ENCODE data around the gene NAGA.
"Not testable (repeated sequence)": the region's sequence is repeated elsewhere in the genome, so short reads cannot be mapped to it uniquely, and the experiment has no call there.

NAGA gene

DNA sequence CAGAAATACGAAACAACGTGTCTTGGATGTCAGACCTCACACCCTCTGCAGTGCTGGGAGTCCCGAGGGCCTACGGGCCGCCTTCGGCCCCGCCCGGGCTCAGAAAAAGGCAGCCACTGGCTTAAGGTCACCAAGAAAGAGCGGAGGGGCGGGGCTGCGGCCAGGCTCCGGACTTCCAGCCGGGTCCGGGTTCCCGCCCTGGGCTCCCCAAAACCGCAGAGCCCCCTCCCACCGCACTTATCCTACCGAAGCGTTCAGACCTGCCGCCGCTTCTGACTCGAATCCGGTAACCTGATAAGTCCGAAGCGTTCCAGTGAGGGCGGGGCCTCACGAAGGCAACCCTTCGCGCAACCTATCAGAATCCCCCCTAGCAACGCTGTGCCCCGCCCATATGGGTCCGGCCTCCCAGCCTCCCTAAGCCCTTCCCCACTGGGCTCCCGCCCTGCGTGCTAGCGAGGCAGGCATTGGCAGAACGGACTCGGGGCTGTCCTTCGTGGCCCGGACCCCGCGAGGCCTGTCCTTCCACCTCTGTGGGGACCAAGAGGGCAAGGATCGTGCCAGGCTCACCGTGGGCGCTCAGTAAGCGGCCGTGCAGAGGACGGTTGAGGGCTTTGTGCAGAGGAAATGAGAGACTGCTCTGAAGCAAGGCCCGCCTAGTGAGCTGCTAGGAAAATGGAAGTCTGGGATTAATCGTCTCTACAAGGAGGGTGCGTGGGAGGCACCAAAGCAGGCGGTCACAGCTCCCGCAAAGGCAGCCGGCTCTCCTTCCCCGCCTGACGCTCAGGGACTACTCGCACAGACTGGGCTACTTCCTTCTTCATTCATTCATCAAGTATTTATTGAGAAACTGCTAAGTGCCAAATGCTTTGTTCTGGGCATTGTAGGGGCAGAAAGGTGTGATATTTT is at the start of gene NAGA:
TSS of gene NAGA (minus strand) at position 296 of the 906 bp plus-strand sequence. CDS start 515 bp downstream, outside the sequence.
- peak; percentile 94 for DNase-seq

DNA sequence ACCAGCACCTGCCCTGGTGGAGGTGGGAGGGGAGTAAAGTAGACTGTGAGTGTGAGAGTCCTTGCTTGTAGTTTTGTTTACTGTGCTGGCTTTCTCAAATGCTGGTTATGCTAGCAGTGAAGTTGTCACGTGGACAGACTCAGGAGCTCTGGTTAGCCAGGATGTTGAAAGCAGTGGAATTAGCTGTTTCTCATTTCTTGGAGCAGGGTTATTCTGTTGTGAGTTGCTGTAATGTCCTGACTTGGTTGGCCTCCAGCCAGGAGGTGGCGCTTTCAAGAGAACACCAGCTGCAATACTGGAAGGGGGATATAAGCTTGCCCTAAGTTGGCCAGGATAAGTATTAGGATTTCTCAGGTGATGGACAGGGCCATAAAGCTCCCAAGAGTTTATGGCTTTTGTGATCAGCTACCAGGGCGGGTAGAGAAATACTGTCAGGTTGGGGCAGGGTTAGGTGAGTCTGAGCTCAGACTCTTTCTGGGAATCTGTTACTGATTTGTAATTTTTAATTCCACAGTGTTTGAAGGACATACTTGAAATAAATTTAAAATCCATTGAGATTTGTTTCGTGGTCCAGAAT is 46.3 kb upstream of the NAGA start:
- DNase-seq, result no peak

DNA sequence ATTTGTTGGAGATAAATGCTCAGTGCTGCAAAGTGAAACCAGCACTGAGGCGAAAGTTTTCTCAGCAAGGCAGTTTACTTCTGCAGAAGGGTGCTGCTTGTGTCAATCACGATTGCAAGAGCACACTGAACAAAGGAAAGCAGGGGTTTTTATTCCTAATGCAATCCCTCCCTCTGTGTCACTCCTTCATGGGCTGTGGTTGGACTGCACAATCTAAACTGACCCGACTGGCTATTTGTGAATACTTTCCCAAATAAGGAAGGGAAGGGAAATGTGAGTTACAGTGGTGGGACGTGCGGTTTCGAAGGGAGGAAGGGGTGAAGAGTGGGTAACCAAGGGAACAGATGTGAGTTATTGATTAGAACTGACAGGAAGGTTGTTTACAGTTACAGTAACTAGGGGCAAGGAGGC is 44.8 kb upstream of the NAGA start:
- DNase-seq, result not testable (repeated sequence)

DNA sequence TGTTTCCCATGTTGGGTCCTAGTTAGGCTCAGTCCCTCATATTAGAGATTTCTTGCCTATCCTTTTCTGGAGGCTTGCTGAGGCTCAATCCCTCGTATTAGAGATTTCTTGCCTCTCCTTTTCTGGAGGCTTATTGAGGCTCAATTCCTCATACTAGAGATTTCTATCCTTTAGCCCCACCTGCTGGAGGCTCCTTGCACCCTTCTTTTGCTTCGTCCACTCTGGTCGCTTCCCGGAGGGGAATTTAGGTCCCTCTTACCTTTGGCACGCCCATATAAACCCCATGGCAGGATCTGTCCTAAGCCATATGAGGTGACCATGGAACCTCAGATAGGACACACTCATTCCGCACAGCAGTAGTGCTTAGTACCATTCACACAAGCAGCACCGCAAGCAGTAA is 44.1 kb upstream of the NAGA start:
- no peak for DNase-seq

GRCh38 chr22:42112793-42113192 is 42.2 kb upstream of the NAGA start:
- not testable (repeated sequence) for DNase-seq

- DNase-seq, result no peak
Measured at GRCh38 chr22:42111798-42112197, 41.2 kb upstream of the NAGA start.

DNA sequence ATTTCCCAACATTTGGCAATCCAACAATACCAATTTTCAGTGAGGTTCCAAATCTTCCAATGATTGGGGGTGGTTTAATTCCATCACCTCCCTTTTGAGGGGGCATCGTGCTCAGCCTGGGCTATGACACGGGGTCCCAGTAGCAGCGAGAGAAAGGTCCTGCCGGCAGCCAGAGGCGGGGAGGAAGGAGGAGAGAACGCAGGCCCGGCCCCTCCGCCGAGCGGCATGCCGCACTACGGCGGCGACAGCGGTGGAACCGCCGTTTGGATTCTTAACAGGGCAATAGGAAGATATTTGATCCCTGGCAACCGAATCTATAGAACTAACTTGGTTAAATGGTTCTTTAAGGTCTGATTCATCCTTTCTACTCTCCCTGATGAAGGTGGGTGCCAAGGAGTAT is 38.2 kb upstream of the NAGA start:
- no peak for DNase-seq

DNA sequence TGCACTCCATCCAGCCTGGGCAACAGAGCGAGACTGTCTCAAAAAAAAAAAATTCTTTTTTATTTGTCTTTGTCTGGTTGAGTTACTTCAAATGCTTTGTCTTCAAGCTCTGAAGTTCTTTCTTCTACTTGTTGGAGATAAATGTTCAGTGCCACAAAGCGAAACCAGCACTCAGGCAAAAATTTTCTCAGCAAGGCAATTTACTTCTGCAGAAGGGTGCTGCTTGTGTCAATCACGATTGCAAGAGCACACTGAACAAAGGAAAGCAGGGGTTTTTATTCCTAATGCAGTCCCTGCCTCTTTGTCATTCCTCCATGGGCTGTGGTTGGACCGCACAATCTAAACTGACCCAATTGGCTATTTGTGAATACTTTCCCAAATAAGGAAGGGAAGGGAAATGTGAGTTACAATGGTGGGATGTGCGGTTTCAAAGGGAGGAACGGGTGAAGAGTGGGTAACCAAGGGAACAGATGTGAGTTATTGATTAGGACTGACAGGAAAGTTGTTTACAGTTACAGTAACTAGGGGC is 33.8 kb upstream of the NAGA start:
- not testable (repeated sequence) for DNase-seq

DNA sequence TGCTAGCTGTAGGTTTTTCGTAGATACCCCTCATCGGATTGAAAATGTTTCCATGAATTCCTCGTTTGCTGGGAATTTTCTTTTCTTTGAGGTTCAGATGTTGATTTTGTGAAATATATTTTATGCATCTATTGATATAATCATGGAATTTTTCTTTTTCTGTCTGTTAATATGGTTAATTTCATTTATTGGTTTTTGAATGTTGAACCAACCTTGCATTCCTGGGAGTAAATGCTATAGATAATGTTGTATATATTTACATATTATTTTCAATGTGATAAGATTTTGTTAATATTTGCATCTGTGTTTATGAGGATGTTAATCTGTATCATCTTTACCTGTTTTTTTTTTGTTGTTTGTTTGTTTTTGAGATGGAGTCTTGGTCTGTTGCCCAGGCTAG is 30.6 kb upstream of the NAGA start:
- no peak for DNase-seq

DNA sequence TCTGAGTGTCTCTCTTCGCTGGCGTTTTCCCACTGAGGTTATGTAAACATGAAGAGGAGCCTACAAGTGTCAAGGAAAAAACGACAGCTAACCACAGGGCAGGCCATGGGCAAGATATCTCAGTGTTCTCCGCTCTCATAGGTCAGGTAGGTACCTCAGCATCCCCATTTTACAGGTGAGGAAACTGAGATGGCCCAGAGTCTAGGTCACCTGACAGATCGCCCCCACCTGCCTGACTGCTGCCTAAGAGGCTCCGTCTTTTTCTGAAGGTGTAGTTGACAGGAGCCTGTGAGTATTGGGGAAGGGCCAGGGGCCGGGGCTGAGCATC is 20.8 kb upstream of the NAGA start:
- no peak for DNase-seq

- DNase-seq, result peak; percentile 98
Measured at GRCh38 chr22:42090596-42091454, 20.2 kb upstream of the NAGA start, which contains the start of gene NDUFA6. Gene NDUFA6 (minus strand): TSS chr22:42090772. CDS start chr22:42090744, 28 bp downstream.

GRCh38 chr22:42086051-42086450 is 15.4 kb upstream of the NAGA start:
- DNase-seq, result no peak

GRCh38 chr22:42084874-42085273 is 14.3 kb upstream of the NAGA start:
- DNase-seq, result no peak

- DNase-seq, result no peak
Measured at GRCh38 chr22:42083119-42083518, 12.5 kb upstream of the NAGA start.

DNA sequence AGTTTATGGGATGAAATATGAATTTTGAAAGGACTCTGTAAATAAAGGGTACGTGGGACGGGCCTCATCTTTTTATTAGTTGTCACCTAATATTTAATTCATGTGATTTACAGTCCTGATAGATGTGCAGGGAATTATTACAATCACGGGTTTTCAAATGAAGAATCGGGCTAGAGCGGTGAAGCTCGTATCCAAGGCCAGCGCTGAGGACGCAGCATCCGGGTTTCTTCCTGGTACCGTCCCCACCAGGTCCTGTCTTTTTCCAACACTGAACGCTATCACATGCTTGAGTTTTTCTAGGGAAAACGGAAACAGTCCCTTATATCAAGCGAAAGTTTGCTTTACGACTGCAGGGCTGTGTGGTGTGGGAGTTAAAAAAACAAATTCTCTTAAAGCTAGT is 9.7 kb upstream of the NAGA start:
- DNase-seq, result no peak

- DNase-seq, result peak; percentile 88
Measured at GRCh38 chr22:42079319-42080251, 9.0 kb upstream of the NAGA start, which contains the start of gene SMDT1. Gene SMDT1 (plus strand): TSS chr22:42079700. CDS start chr22:42079769, 69 bp downstream.

GRCh38 chr22:42078469-42079318 is 8.1 kb upstream of the NAGA start:
- no peak for DNase-seq

GRCh38 chr22:42077486-42078125 is 7.0 kb upstream of the NAGA start:
- no peak for DNase-seq

DNA sequence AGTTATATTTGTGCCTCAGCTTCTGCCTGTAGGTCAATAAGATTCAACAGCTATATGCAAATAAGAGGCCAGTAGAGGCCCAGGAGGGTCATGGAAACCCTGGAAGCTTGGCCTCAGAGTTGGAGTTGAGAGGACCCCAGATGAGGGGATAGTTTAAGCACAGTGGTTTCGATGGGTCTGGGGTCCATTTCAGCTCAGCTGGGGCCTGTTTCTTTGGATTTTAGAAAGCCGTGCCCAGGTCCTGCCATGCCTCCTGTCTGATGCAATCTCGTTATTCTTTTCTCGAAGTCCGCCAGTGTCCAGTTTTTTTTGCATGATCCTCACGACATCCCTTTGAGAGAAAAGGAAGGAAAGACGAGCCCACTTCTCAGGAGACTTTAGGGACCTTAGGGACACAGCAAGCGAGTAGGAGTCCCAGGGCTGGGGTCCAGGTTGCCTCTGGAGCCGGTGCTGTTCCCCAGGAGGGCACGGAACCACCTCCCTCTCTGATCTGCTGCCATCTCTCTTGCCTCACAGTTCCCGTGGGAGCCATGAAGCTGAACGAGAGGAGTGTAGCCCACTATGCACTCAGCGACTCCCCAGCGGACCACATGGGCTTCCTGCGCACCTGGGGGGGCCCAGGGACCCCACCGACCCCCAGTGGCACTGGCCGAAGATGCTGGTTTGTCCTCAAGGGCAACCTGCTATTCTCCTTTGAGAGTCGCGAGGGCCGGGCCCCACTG is 6.3 kb upstream of the NAGA start:
- DNase-seq, result no peak

Data from GF-D8 (cell line).